ENCODE data around the gene LPP.

- TF ChIP-seq MAZ (IDR thresholded peaks at IDR 0.05; ENCODE audit: borderline replicate concordance, low read depth, low read length) (no peak), MXI1 (IDR thresholded peaks at IDR 0.05; ENCODE audit: borderline replicate concordance, low read depth, low read length) (no peak), CTCF (conservative IDR thresholded peaks at IDR 0.05; ENCODE audit: low read depth, low read length) (no peak), POLR2A (IDR thresholded peaks at IDR 0.05; ENCODE audit: low read depth, low read length) (no peak), RAD21 (IDR thresholded peaks at IDR 0.05; ENCODE audit: low read length) (no peak), BHLHE40 (IDR thresholded peaks at IDR 0.05; ENCODE audit: low read depth, low read length) (no peak), CEBPB (IDR thresholded peaks at IDR 0.05; ENCODE audit: low read depth, low read length) (no peak), ELK1 (IDR thresholded peaks at IDR 0.05; ENCODE audit: borderline replicate concordance, low read depth, low read length) (no peak), MAFK (IDR thresholded peaks at IDR 0.05; ENCODE audit: low read depth, low read length) (peak; percentile 87), SMC3 (IDR thresholded peaks at IDR 0.05; ENCODE audit: low read depth, low read length) (no peak), NFE2L2 (IDR thresholded peaks at IDR 0.05; ENCODE audit: low read depth, low read length) (no peak), USF2 (IDR thresholded peaks at IDR 0.05; ENCODE audit: low read depth, low read length) (no peak)
These were observed 537.0 kb downstream of the LPP start for GRCh38 chr3:188691004-188691403.
